Lung (tissue), 12 donors: ENCODE data around the gene LMNTD2. TPM values are rescaled to one million over a fixed set of nuclear protein-coding genes. Genes with fewer than 3 reads are reported as not detected.

Experiments used
- ATAC-seq: fragments of 200-7000 bp; cut with Tn5 transposase; one replicate; pipeline ENCODE4 v1.9.1; 2020; ENCODE audit warnings: moderate number of reproducible peaks; ENCODE audit not compliant: insufficient read depth, low FRiP score
- DNase-seq, 3 donors: peaks; one replicate each; pipeline ENCODE4 v3.0.0-alpha.2; 2013 to 2017
- H3K27ac ChIP-seq, 2 donors: one replicate each; pipeline ENCODE4 v1.5.1; 2013; ENCODE audit warnings: mild to moderate bottlenecking in 2 of 2, moderate library complexity in 2 of 2, control low read depth in 1 of 2, inconsistent platforms in 1 of 2, low read depth in 1 of 2, low read length in 1 of 2
- H3K27me3 ChIP-seq, 3 donors: one replicate each; pipeline ENCODE4 v1.5.1; 2013; ENCODE audit warnings: low read length in 2 of 3; ENCODE audit not compliant: control insufficient read depth in 3 of 3, insufficient read depth in 3 of 3
- H3K36me3 ChIP-seq, 4 donors: one replicate each; pipeline ENCODE4 v1.5.1; 2013; ENCODE audit warnings: low read length in 4 of 4, mild to moderate bottlenecking in 1 of 4, moderate library complexity in 1 of 4; ENCODE audit not compliant: control insufficient read depth in 4 of 4, insufficient read depth in 4 of 4
- H3K4me1 ChIP-seq, 5 donors: one replicate each; pipeline ENCODE4 v1.5.1; 2013; ENCODE audit warnings: low read length in 5 of 5, mild to moderate bottlenecking in 2 of 5, moderate library complexity in 1 of 5; ENCODE audit not compliant: control insufficient read depth in 5 of 5, insufficient read depth in 5 of 5
- H3K4me3 ChIP-seq: one replicate; pipeline ENCODE4 v1.5.1; 2013; ENCODE audit warnings: mild to moderate bottlenecking, control low read depth, moderate library complexity
- H3K9ac ChIP-seq, 2 donors: one replicate each; pipeline ENCODE4 v1.5.1; 2013; ENCODE audit warnings: low read length in 2 of 2, control low read depth in 1 of 2; ENCODE audit not compliant: insufficient read depth in 1 of 2
- H3K9me3 ChIP-seq, 4 donors: one replicate each; pipeline ENCODE4 v1.5.1; 2013; ENCODE audit warnings: low read length in 3 of 4, mild to moderate bottlenecking in 1 of 4, moderate library complexity in 1 of 4; ENCODE audit not compliant: control insufficient read depth in 4 of 4, insufficient read depth in 3 of 4
- CTCF ChIP-seq: IDR thresholded peaks from 2 replicates; pipeline ENCODE4 v1.5.1; 2012; ENCODE audit warnings: mild to moderate bottlenecking; ENCODE audit errors: control extremely low read depth, extremely low read depth
- WGBS, 2 donors: extraction: QIAGEN DNeasy Blood & Tissue Kit; methylation state at CpG; one replicate each; pipeline ENCODE4 v1.1.7; 2013; 5-methylcytosine and 5-hydroxymethylcytosine counted together
- polyA plus RNA-seq, 2 donors: library from polyadenylated mRNA; stranded (reverse); fragments of 200-250 nt; gene quantifications; one replicate each; pipeline ENCODE4 v1.2.1, GENCODE V29; 2013
- total RNA-seq, 2 donors: library from RNA; depleted of rRNA in 1 of 2; stranded (reverse); fragments of >200 nt in 1 of 2; gene quantifications; one replicate each; pipeline ENCODE4 v1.2.1, GENCODE V29; 2014 to 2021
- donor health status: control.
- donor health status: control.
- donor health status: Bipolar disorder and iron deficiency.
- donor health status: healthy.
- donor health status: DM: yes; HTN: yes; CAD: no.

LMNTD2 gene
- total and polyA plus RNA-seq, 4 donors: 2.3 to 9.7 (median 3.8) TPM

GRCh38 chr11:533586-534395, 26.7 kb downstream of the LMNTD2 start:
- no peak for ATAC-seq

GRCh38 chr11:532986-533585, 27.5 kb downstream of the LMNTD2 start:
- no peak for DNase-seq
- no peak for ATAC-seq
- no peak for TF ChIP-seq CTCF

More at GRCh38 chr11:533586-534395, 26.7 kb downstream of the LMNTD2 start:
- H3K4me3 ChIP-seq: no peak overlapping the region
- H3K9ac ChIP-seq: no peak overlapping the region
- WGBS, 2 donors: 94 to 95% methylated on average over 35 to 37 of the region's 37 CpGs
- TF ChIP-seq CTCF: no peak
- peaks cover 0 to 30% (median 3%) of the 10 kb centered on the region in 4 donors for H3K36me3 ChIP-seq
- peaks cover 0 to 2% (median 0%) of the 10 kb centered on the region in 4 donors for H3K9me3 ChIP-seq
- peaks cover 0 to 11% (median 10%) of the 10 kb centered on the region in 3 donors for H3K27me3 ChIP-seq
- H3K4me1 ChIP-seq: peaks cover 0 to 23% (median 9%) of the 10 kb centered on the region in 5 donors
- no peak for DNase-seq
- H3K27ac ChIP-seq: no peak overlapping the region

GRCh38 chr11:532527-532985, 28.0 kb downstream of the LMNTD2 start:
- DNase-seq (no peak), ATAC-seq (no peak)
- Histone ChIP-seq H3K9ac (no peak overlapping the region), H3K4me1 (peaks cover 0 to 20% (median 13%) of the 10 kb centered on the region in 5 donors), H3K9me3 (peaks cover 0 to 2% (median 0%) of the 10 kb centered on the region in 4 donors), H3K27ac (no peak overlapping the region), H3K4me3 (no peak overlapping the region), H3K27me3 (peaks cover 0 to 5% (median 4%) of the 10 kb centered on the region in 3 donors), H3K36me3 (peaks cover 0 to 30% (median 3%) of the 10 kb centered on the region in 4 donors)
- 79 to 94% methylated on average over 22 to 23 of the region's 23 CpGs for WGBS, 2 donors
- no peak for TF ChIP-seq CTCF

More at GRCh38 chr11:532986-533585, 27.5 kb downstream of the LMNTD2 start:
- Histone ChIP-seq H3K4me3 (no peak overlapping the region), H3K9me3 (peaks cover 0 to 2% (median 0%) of the 10 kb centered on the region in 4 donors), H3K27me3 (peaks cover 0 to 10% (median 9%) of the 10 kb centered on the region in 3 donors), H3K4me1 (peaks cover 0 to 23% (median 13%) of the 10 kb centered on the region in 5 donors), H3K27ac (no peak overlapping the region), H3K36me3 (peaks cover 0 to 30% (median 3%) of the 10 kb centered on the region in 4 donors), H3K9ac (no peak overlapping the region)
- 92 to 96% methylated on average over 30 to 33 of the region's 33 CpGs for WGBS, 2 donors
